GM13976 (cell line): ENCODE results near the gene COMMD7.
"Not testable (repeated sequence)": the region's sequence is repeated elsewhere in the genome, so short reads cannot be mapped to it uniquely, and the experiment has no call there.

Experiments used
- DNase-seq: peaks from one replicate; pipeline ENCODE4 v3.0.0; 2012; ENCODE audit warnings: low spot score
- in situ Hi-C: fragments of 300-500 bp; cut with MboI; formaldehyde crosslinking; loops from one replicate; pipeline ENCODE4 v1.12.0; 2022; ENCODE audit warnings: low sequenced_read_pairs, mixed read lengths, inconsistent platforms; ENCODE audit not compliant: unreplicated experiment
- TF ChIP-seq, protein P1 (sequence below): IDR thresholded peaks from 2 replicates; pipeline ENCODE4 v1.5.1; 2012; ENCODE audit warnings: borderline replicate concordance, mild to moderate bottlenecking; ENCODE audit not compliant: insufficient read depth; ENCODE audit errors: extremely low read depth, missing control alignments, control extremely low read depth

The COMMD7 gene

DNA sequence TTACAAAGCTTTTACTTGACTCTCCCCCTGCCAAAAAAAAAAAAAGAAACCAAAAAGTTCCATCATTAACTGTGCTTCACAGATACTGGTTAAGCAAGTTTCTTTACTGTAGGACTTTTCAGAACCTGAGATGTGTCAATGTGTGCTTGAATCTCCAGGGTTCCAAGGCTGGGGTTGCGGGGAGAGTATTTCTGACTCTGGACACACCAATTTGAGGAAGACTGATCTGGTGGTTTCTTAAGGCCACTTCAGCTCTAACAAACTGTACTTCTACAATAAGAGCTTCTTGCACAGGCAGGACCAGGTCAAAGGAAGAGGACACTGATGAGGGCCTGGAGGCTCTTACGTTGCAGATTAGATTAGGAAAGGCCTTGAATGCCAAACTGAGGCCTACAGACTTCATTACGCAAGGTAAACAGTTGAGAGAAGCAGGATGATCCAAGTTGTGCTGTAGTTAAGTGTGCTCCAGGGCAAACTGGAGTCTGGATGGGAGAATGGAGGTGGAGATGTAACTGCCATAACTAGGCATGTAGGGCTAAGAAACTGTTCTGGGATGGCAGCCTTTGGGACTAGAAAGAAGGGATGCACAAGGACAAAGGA is 24.4 kb downstream of the COMMD7 start:
- DNase-seq, result no peak
- TF ChIP-seq, protein P1, sequence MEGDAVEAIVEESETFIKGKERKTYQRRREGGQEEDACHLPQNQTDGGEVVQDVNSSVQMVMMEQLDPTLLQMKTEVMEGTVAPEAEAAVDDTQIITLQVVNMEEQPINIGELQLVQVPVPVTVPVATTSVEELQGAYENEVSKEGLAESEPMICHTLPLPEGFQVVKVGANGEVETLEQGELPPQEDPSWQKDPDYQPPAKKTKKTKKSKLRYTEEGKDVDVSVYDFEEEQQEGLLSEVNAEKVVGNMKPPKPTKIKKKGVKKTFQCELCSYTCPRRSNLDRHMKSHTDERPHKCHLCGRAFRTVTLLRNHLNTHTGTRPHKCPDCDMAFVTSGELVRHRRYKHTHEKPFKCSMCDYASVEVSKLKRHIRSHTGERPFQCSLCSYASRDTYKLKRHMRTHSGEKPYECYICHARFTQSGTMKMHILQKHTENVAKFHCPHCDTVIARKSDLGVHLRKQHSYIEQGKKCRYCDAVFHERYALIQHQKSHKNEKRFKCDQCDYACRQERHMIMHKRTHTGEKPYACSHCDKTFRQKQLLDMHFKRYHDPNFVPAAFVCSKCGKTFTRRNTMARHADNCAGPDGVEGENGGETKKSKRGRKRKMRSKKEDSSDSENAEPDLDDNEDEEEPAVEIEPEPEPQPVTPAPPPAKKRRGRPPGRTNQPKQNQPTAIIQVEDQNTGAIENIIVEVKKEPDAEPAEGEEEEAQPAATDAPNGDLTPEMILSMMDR, result no peak
- in situ Hi-C loops, result no loop called here

DNA sequence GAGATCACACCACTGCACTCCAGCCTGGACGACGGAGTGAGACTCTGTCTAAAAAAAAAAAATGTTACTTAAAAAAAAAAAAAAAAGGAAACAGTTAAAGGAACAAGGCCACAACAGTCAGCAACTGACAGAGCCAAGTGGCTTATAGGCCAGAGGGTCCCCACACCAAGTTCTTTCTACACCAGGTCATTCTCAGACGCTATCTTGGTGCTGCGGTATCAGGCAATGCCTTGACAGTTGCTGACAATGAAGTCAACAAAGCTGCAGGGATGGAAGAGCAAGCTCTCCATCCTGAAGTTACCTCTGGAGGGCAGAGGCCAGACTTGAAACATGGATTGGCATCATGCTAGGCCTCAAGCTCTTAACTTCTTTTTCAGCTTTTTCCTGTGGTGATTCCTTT is 31.9 kb downstream of the COMMD7 start:
- DNase-seq, result no peak
- in situ Hi-C loops, result no loop called here
- TF ChIP-seq, protein P1, result no peak

DNA sequence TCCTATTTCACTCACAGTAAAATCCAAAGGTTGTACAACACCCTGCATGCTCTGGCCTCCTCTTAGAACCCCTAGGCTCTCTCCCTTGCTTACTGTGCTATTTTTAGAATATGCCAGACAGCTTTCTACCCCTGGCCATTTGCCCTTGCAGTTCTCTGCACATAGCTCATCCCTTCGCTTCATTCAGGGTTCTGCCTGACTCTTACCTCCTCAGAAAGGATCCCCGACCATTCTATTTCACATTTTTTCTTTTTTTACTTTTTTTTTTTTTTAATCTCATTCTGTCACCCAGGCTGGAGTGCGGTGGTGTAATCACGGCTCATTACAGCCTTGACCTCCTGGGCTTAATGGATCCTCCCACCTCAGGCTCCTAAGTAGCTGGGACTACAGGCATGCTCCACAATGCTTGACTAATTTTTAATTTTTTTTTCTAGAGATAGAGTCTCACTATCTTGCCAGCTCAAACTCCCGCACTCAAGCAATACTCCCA is 33.6 kb downstream of the COMMD7 start:
- TF ChIP-seq, protein P1, result no peak
- no peak for DNase-seq
- in situ Hi-C loops, result no loop called here

DNA sequence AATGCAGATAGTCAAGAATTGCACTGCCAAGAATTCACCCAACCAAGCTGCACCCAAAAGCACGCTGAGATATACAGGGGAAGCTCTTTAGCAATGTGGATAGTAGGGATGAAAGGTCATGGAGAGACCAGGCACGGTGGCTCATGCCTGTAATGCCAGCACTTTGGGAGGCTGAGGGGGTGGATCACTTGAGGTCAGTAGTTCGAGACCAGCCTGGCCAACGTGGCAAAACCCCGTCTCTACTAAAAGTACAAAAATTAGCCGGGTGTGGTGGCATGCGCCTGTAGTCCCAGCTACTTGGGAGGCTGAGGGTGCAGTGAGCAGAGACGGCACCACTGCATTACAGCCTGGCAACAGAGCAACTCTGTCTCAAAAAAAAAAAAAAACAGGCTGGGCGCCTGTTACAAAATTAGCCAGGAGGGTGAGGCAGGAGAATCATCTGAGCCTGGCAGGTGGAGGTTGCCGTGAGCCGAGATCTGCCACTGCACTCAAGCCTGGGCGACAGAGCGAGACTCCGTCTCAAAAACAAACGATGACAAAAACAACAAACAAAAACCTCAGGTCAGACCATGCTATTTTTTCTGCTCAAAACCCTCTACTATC is 34.1 kb downstream of the COMMD7 start:
- DNase-seq, in situ Hi-C loops: not testable (repeated sequence)

DNA sequence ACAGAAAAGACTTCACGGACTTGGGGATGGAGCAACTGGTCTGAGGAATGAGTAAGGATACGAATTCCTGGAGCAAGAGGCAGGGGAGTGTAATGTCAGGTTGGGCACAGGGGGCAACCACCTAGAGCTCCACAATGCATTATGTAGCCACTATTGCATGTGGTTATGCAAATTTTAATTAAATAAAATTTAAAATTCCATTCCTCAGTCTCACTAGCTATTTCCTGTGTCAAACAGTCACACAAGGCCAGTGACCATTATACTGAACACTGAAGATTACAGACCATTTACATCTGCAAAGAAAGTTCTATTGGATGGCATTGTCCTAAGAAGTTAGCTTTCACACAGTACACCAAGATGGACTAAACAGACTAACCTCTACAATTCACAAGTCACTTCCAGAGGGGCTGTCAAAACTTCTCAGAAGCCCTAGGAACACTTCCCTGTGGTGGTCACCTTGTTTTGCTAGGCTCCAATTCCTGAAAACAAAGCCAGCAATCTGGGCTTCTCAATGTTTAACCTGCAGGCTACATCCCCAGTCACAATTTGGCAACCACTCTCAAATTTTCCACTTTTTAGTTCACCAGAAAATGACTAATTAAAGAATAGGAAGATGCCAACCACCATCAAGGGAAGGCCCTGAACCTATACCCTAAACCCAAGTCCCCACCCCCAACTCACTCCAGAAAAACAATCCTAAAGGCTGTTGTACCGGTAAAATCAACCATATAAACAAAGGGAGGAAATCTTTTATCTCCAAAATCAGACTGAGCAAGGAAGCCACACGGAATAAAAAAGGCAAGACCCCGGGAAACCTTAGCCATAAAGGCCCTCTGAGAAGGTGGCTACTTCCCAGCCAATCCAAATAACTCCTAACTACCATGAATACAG is 35.3 kb downstream of the COMMD7 start:
- DNase-seq, result no peak
- in situ Hi-C loops, result no loop called here
- TF ChIP-seq, protein P1, result no peak

DNA sequence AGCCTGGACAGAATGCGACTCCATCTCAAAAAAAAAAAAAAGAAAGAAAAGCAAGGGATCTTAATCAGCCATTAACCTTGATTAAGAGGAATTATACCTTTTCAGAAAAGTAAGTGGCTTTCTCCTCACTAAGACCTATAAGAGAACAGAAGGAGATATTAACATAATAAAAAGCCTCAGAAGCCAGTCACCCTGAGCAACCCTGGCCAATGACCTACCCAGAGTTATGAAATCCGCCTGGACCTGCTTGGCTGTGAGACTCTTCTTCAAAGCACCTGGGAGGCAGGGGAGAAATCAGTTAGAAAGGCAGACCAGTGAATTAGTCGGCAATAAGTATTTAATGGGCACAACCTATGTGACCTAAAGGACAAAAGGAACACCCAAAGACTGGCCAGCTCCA is 36.8 kb downstream of the COMMD7 start:
- DNase-seq, result no peak
- TF ChIP-seq, protein P1, result no peak
- in situ Hi-C loops, result no loop called here

DNA sequence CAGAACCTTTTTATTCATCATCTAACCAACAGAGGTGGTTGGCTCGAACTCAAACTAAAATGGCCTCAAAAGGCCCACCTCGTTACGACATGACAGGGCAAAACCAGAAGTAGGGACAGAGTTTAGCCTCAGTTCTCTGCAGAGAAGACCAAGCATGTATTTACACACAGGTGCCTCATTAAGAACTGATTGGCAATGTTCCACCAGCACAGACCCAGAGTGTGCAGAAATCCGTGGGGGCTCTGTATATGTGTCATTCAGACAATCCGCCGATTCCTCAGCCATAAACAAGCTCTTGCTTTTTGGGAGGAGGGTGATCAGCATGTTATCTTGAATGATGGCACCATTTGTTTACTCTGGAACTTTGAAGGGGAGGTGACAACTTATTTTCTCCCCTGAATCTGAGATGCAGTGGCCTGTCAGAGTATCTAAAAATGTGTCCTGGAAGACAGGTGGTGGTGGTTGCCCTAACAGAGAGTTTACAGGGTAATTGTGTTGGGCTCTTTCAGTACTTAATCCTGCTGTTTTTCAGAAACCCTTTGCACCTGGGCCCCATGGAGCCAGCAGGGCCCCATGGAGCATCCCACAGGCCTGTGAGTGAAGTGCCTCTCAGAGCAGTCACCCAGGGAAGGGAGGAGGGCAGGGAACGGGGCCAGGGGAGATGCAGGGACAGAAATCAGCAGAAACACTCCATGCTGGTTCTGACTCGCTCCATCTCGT is 40.4 kb downstream of the COMMD7 start:
- DNase-seq, result no peak
- TF ChIP-seq, protein P1, result no peak
- in situ Hi-C loops, result no loop called here
